Type B pancreatic cell (in vitro differentiated cells): Measurements from ENCODE around the gene PPARGC1A. TPM values are rescaled to one million over a fixed set of nuclear protein-coding genes. Genes with fewer than 3 reads are reported as not detected.

Source experiments
- DNase-seq: peaks from one replicate; pipeline ENCODE4 v3.0.0; 2021; ENCODE audit warnings: mixed read lengths; ENCODE audit not compliant: unreplicated experiment; ENCODE audit errors: extremely low spot score
- H3K27ac Mint-ChIP-seq: 2 replicates; pipeline ENCODE4 v1.8.0; 2021; ENCODE audit warnings: mild to moderate bottlenecking, mixed read lengths
- H3K27me3 Mint-ChIP-seq: 2 replicates; pipeline ENCODE4 v1.8.0; 2021; ENCODE audit warnings: mixed read lengths
- H3K36me3 Mint-ChIP-seq: 2 replicates; pipeline ENCODE4 v1.8.0; 2021; ENCODE audit warnings: mixed read lengths
- H3K4me1 Mint-ChIP-seq: one replicate; pipeline ENCODE4 v1.8.0; 2021; ENCODE audit warnings: mixed read lengths; ENCODE audit not compliant: unreplicated experiment
- H3K4me3 Mint-ChIP-seq: 2 replicates; pipeline ENCODE4 v1.8.0; 2021; ENCODE audit warnings: mild to moderate bottlenecking, mixed read lengths
- H3K9me3 Mint-ChIP-seq: 2 replicates; pipeline ENCODE4 v1.8.0; 2021; ENCODE audit warnings: mixed read lengths
- total RNA-seq: library from RNA; stranded (reverse); gene quantifications from 2 replicates; pipeline ENCODE4 v1.2.1, GENCODE V29; 2021; ENCODE audit warnings: low replicate concordance
- TF ChIP-seq, protein P1 (sequence below): fragments of 200-600 bp; sonication (generic); conservative IDR thresholded peaks from 2 replicates; pipeline ENCODE4 v1.5.0; 2021; ENCODE audit warnings: antibody characterized with exemption, mild to moderate bottlenecking

Gene PPARGC1A
- total RNA-seq, 1 donor from 2014 or later: 39.4 TPM

GRCh38 chr4:23875317-23875716 is 14.5 kb downstream of the PPARGC1A start:
- no peak for DNase-seq
- Mint-ChIP-seq H3K27ac (no peak overlapping the region), H3K36me3 (peaks cover 6% of the 10 kb centered on the region), H3K27me3 (no peaks in the 10 kb centered on the region), H3K4me3 (no peak overlapping the region), H3K9me3 (no peaks in the 10 kb centered on the region), H3K4me1 (peaks cover 36% of the 10 kb centered on the region)
- TF ChIP-seq, protein P1, sequence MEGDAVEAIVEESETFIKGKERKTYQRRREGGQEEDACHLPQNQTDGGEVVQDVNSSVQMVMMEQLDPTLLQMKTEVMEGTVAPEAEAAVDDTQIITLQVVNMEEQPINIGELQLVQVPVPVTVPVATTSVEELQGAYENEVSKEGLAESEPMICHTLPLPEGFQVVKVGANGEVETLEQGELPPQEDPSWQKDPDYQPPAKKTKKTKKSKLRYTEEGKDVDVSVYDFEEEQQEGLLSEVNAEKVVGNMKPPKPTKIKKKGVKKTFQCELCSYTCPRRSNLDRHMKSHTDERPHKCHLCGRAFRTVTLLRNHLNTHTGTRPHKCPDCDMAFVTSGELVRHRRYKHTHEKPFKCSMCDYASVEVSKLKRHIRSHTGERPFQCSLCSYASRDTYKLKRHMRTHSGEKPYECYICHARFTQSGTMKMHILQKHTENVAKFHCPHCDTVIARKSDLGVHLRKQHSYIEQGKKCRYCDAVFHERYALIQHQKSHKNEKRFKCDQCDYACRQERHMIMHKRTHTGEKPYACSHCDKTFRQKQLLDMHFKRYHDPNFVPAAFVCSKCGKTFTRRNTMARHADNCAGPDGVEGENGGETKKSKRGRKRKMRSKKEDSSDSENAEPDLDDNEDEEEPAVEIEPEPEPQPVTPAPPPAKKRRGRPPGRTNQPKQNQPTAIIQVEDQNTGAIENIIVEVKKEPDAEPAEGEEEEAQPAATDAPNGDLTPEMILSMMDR: no peak

- no peak overlapping the region for H3K4me3 Mint-ChIP-seq
- DNase-seq: no peak
- peaks cover 6% of the 10 kb centered on the region for H3K36me3 Mint-ChIP-seq
- H3K27me3 Mint-ChIP-seq: no peaks in the 10 kb centered on the region
- TF ChIP-seq, protein P1: no peak
- H3K9me3 Mint-ChIP-seq: no peaks in the 10 kb centered on the region
- peaks cover 31% of the 10 kb centered on the region for H3K4me1 Mint-ChIP-seq
- no peak overlapping the region for H3K27ac Mint-ChIP-seq
These were observed 15.3 kb downstream of the PPARGC1A start for GRCh38 chr4:23874536-23874901.

DNA sequence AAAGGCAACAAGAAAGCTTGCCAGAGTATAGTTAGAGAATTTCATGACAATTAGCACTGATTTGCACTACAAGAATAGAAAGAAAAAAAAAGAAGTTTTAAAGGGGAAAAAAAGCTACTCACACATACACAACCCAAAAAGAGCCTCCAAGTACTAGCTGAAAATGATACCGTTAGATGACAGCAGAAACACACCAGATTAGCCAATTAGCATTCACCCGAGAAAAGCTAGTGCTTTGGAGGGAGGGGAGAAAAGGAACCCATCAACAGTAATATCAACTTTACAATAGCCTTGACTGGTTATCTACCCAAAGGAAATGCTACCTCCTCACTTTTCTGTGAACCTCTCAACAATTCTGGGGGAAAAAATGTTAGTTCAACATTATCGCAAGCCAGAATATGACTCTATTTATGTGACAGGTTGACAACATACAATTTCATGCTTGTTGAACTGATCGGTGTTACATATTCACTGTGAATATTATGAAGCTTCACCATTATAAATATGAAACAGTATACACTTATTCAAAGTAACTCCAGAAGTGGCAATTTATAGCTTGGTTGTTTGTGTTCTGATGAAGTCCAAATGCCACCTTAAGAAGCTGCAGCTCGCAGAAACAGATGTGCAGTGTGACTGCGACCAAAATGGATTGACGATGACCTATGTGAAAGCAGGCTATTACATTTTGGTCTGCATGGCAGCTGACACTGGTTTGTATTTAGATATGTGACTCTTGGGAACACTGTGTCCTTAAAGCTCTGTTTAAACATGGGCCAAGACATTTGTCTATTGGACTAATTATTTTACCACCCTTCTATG is 15.9 kb downstream of the PPARGC1A start:
- peaks cover 2% of the 10 kb centered on the region for H3K27me3 Mint-ChIP-seq
- H3K9me3 Mint-ChIP-seq: no peaks in the 10 kb centered on the region
- H3K4me3 Mint-ChIP-seq: peak overlapping the region; percentile 8
- no peak overlapping the region for H3K27ac Mint-ChIP-seq
- peaks cover 25% of the 10 kb centered on the region for H3K4me1 Mint-ChIP-seq
- H3K36me3 Mint-ChIP-seq: peaks cover 6% of the 10 kb centered on the region
- DNase-seq: no peak
- TF ChIP-seq, protein P1: no peak

- no peak for DNase-seq
- H3K4me1 Mint-ChIP-seq: peaks cover 5% of the 10 kb centered on the region
- no peak overlapping the region for H3K27ac Mint-ChIP-seq
These were observed 18.4 kb downstream of the PPARGC1A start for GRCh38 chr4:23871426-23871825.

GRCh38 chr4:23866450-23867075 is 23.3 kb downstream of the PPARGC1A start:
- Mint-ChIP-seq H3K4me1 (no peaks in the 10 kb centered on the region), H3K9me3 (no peaks in the 10 kb centered on the region), H3K27me3 (peaks cover 3% of the 10 kb centered on the region), H3K4me3 (no peak overlapping the region), H3K27ac (no peak overlapping the region), H3K36me3 (no peaks in the 10 kb centered on the region)
- DNase-seq: no peak
- TF ChIP-seq, protein P1: no peak

More at GRCh38 chr4:23871426-23871825, 18.4 kb downstream of the PPARGC1A start:
- TF ChIP-seq, protein P1: no peak
- peaks cover 3% of the 10 kb centered on the region for H3K27me3 Mint-ChIP-seq
- no peaks in the 10 kb centered on the region for H3K9me3 Mint-ChIP-seq
- peaks cover 6% of the 10 kb centered on the region for H3K36me3 Mint-ChIP-seq
- no peak overlapping the region for H3K4me3 Mint-ChIP-seq
